Measurements from ENCODE around the gene PEAK1.
A peak's percentile ranks its signal among the peaks of the same experiment; 100 is the strongest.
"Not testable (repeated sequence)": the region's sequence is repeated elsewhere in the genome, so short reads cannot be mapped to it uniquely, and the experiment has no call there.

PEAK1 gene

DNA sequence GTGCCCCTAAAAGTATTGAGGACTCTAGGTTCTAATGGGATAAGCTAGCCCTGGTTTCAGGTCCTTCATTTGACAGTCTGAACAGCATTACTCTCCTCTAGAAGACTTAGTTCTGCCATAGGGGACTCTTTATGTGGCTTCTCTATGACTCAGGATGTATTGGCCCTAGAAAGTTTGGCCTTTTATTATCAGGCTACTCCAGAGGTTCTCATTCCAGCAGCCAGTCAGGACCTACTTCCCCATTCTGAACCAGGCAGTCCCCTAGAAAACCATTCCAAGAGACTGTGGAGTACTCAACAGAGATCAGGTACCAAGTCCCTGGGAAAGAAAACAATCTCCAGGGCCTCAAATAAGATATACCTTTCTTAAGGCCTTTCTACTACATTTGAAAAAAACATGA lies 191.1 kb downstream of the PEAK1 start:
- no peak for DNase-seq

DNA sequence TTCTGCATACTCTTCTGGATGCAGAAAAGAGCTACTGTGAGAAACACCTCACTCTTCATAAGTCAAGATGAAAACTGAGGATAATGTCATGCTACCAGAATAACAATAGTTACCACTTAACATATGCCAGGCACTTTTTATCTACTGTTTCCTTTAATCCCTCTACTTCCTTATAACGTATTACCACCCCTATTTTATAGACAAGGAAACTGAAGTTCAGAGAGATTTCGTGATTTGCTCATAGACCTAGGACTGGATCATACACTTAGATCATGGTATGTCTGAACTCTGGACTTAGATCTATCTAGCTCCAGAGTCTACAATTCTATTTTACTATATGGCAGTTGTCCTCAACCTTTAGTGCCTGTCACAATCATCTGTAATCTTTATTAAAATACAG lies 193.3 kb downstream of the PEAK1 start:
- DNase-seq = no peak

DNA sequence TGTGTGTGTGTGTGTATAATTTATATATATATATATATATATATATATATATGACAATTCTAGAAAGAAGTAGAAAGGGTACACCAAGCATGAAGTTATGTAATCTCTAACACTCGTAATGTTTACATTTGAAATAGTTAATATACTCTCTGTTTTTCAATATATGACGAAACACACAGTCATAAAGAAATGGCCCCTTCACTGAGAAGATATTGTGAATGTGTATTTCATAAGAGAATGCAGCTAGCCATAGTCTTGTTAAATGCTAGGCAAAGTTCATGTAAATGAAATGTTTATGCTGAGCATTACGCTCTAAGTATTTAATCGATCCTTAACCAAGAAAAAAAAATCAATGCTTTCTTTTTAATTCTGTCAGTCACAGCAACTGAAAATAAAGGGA lies 194.3 kb downstream of the PEAK1 start:
- DNase-seq = no peak

DNA sequence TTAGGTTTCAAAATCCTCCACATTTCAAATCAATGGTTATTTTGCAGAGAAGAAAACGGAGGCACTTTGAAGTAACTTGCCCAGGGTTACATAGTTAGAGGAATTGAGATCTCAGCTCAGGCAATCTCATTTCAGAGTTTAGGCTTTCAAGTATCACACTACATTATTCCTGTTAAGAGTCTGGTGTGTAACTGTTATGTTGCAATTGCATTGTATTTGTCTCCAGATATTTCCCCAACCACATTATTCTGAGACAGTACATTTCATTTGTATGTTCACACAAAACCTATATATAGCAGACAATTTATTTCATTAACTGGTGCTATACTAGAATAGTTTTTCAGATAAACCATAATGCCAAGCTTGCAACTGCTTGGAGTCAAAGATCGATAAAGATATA lies 194.8 kb downstream of the PEAK1 start:
- no peak for DNase-seq

DNA sequence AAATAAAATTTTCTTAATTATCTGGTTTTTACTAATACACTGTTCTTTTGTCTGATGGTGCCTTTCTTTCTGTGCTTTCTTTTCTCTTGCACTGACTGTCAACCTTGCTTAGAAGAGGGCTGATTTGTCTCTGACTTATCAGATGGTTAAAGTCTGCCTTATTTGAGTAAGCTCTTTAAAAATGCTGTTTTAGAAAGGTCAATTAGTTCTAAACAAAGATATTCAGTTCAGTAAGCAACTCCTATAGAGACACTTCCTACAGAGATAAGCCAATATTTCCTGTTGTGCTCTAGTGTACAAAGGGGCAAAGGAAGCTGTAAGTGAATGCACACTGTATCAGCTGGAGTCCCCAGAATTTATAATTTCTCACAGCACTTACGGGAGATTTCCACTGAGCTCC lies 195.6 kb downstream of the PEAK1 start:
- no peak for DNase-seq

DNA sequence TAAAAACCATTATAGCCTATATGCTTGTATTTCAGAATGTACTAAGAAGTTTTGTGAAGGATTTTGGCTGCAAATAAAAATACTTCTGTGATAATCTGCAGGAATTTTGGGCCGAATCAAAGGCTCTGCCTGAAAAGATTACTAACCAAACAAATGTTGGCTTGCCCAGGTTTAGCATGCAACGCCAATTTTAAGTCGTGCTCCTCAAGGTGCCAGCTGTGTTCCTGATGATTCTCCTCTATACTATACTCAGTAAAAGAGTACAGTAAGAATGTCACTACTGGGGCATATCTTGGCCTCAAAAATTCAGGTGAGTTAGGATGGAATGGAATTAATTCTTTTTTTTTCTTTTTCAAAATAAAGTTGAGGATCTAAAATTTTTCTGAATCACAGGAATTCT lies 198.2 kb downstream of the PEAK1 start:
- DNase-seq = no peak

DNA sequence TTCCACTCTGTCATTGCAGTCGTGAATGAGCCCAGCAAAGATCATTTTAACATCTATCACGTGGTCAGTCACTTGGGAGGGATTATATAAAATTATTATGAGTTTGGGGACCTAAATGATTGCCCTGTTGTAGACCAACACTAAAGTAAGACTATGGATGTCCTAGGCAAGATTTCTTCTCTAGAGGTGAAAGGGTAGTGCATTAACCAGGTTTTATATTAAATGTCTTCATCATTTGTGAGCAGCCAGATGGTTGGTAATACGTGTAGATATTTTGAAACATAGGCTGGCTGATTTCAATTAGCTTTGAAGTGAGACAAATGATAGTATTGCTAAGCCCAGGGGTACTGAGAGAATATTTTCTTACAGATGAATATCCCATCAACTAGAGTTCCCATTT lies 198.7 kb downstream of the PEAK1 start:
- DNase-seq = no peak

DNA sequence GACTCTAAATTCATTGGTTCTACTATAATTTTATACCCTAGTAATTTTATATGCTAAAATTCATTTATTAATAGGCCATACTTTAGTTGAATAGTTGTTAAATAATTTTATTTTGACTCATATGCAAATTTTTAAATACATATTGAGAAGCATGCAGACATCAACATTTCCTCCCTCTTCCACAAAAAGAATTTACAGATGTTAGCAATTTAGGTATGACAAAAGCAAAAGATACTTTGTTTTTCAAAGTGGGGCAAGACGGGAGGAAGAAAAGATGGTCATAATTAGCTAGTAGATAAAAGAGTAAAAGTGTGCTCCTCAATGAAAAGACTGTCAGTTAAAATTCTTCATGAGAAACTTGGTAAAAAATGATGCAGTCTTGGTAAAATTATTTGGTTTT lies 200.1 kb downstream of the PEAK1 start:
- no peak for DNase-seq

DNA sequence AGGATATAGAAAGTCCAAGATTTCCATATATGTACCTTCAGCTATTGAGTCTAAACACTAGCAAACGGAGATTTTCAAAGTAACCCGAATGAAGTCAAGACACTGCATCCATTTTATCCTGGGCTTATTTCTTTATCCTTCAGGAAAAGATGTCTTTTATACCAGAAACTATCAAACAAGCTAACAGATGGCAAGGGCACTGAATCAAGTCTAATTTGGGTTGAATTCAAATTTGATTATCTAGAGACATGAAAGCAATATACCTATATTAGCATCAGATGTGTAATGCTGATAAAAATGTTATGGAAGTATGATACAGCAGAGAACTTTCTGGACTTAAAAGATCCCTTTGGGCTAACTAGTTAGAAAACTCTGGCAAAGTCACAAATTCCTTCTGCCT lies 210.7 kb downstream of the PEAK1 start:
- DNase-seq = no peak

DNA sequence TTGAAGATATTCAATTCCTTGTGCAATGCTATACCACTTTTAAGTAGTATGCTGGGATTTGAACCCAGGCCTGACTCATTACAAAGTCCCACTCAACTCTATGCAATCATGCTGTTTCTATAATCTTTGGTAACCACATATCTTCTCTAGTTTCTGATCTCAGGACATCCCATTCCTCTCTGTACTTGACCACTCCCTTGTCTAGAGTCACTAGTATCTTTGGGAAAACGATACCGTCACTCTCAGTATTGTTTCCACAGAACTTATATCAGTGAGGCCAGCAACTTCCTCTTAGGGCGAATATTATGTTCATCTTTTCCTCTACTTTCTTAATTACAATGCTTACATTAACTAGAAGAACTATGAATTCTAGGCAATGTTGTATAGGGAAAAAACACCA lies 211.7 kb downstream of the PEAK1 start:
- no peak for DNase-seq

DNA sequence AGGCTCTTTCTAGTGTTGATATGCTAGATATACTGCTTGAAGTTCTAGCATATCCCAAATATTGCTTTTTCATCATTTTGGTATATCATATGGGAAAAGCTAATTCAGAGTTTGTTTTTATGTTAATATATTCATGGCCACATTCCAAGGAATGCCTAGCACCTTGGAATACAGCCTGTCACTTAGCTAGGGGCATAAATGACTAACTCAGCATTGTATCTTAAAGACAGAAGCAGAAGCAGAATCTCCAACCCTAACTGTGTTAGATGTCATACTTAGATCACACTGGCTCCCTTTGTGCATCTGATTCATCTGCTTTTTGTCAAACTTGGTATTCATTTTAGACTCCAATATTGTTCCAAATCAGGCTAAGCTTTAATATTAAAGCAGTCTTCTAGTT lies 218.2 kb downstream of the PEAK1 start:
- no peak for DNase-seq

DNA sequence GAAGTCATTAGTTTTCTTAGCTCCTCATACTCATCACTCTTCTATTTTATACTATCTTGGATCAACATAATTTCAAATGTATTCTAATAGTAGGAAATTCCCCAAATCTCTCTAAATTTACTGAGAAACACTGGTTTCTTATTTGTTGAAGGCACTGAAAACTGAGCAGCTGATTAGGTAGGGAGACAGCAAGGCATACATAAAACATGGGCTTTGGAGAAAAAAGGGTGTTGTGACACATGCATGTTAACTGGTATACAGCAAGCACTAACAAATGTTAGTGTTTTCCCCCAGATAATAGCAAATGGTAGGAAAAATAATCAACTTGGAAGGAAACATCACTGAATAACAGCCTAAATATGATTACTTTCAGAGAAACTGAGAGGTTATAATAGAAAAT lies 223.5 kb downstream of the PEAK1 start:
- DNase-seq = no peak

DNA sequence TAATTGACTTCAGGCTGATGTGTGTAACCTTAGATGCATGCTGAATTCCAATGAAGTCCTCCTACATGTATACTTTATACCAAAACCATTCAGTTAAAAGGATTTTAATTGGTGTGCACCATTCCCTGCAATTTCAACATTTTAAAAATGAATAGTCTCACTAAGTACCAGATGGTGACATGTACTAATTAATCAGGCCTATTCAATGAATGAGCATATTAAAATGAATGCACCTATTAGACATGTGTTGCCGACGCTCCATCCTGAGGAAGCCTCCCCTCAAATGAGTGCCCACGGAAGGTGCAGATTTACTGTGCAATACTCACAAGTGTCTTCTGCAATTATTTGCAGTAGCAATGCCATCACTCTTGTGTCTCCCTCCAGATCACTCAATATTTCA lies 224.3 kb downstream of the PEAK1 start:
- DNase-seq = no peak

DNA sequence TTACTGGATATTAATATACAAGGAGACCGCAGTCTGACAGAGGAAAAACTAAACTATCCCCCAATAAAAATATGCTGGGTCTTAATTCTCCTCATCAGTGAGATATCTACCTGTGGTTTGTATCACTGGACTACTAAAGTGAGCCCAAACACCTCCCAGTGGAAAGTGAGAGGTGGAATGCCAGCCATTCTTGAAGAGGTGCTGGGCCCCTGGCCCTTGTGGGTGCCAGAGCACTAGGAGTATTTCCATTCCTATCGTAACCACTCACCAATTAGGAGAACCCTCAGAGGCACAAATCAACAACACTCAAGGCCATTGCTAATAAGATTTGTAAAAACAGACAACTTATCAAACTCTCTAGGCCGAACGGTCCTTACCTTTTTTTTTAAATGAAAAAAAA lies 227.5 kb downstream of the PEAK1 start:
- no peak for DNase-seq

DNA sequence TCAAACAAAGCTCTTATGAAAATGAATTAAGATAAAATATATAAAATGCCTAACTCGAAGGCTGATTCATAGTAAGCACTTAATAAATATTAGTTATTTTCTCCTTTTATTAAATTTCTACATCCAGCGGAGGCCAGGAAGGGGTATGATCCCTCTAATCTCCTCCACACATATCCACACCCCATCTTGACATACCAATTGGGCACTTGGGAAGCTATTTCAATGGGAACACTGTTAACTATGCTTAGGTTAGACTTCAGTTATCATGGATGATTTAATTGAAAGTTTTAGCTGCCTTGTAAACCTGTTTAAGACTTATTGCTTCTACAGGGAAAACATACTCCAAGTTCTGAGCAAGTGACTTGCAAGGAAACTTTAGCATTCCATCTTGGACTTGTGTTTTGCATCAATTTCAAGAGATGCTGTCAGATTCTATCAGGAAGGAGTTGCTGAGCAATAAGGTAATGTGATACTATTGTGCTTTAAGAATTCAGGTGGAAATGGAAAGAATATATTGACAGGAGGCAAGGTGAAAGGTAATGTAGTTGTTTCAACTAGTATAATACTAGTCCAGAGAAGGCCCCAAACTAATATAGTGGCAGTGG lies 228.6 kb downstream of the PEAK1 start:
- DNase-seq = no peak

DNA sequence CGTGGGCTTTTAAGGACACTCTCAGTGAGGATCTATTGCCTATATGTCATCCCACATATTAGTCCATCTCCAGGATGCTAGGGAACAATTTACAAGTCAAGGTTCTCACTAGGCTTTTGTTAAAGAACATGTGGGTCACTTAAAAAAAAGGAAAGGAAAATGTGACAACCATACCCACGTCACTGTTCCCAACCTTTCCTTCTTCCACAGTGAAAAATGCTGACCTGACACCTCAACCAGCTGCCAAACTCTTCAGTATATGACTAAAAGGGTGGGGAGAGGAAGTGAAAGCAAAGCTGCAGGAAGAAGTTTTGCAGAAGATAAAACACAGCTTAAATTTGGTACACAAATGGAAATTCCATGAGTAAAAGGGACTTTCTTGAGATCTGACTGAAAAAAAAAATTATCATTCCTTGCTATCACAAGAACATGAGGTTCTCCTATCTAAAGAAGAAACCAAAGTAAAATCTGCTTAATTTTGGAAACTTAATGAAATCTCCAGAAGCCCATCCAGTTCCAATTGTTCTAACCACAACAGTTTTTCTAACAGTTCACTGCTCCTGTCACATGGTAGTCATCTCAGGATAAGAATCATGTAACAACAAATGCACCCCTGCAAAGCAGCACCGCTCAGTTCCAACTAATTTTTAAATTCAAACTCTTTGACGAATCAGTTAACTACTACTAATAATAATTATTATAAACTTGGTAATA lies 232.0 kb downstream of the PEAK1 start:
- peak in 4 of 51 donors; percentile 9 to 17 (median 12) for DNase-seq

DNA sequence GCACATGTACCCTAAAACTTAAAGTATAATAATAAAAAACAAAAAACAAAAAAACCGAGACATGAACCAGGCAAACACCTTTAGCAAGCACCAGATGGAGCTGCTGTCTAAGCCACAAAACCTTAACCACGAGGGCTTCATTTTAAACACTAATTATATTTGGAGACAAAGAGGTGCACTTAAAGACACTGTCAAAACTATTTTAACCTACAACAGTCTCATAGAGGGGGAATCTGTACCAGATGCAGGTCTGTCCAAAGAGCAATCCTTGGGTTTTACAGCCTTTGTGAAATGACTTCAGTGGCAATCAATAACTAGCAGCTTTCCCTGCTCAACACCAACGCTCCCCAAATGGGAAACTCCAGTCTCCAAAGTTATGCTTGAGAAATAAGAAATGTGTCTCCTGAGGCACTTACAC lies 233.3 kb downstream of the PEAK1 start:
- peak in 3 of 51 donors; percentile 4 to 32 (median 27) for DNase-seq

DNA sequence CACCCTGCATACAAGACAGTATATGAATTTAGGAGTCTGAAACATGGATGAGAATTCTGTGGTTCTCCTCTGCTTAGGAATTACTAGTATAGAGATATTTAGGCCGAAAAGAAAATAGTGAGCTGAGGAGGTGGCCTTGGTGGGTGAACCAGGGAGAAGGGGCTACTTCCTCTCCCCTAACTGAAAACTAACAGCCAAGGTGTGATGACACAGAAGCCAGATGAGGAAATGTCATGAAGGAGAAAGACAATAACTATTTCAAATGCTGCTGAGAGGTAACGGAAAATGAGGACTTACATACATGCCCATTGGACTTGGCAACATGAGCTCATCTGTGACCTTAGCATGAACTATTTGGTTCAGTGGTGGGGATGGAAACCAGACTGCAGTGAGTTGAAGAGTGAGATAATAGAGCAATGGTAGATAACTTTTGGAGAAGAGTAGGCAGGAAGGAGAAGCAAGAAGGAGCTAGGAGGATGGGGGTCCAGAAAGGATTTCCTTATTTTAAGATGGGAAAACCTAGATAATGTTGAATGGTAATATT lies 234.6 kb downstream of the PEAK1 start:
- no peak for DNase-seq

DNA sequence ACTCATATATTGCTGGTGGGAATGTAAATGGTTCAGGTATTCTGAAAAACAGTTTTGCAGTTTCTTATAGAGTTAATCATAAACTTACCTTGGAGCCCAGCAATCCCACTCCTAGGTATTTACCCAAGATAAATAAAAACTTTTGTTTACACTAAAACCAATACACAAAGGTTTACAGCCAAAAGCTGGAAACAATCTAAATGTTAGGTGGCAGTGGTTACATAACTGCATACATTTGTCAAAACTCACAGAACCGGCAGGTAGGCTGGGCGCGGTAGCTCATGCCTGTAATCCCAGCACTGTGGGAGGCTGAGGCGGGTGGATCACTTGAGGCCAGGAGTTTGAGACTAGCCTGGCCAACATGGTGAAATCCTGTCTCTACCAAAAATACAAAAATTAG lies 235.6 kb downstream of the PEAK1 start:
- DNase-seq = not testable (repeated sequence)

DNA sequence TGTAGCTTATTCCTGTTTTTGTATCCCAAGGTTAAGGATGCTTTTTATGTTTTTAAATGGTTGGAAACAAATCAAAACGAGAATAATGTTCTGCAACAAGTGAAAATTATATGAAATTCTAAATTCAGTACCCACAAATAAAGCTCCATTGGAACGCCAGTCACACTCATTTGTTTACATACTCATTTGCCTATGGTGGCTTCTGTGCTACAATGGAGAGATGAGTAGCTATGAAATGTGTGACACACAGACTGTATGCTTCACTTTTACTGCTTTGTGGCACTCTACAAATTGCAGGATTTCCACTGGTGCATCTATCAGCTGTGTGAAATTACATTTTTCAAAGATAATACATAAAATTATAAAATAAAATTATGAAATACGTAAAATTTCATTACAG lies 236.8 kb downstream of the PEAK1 start:
- DNase-seq = no peak

DNA sequence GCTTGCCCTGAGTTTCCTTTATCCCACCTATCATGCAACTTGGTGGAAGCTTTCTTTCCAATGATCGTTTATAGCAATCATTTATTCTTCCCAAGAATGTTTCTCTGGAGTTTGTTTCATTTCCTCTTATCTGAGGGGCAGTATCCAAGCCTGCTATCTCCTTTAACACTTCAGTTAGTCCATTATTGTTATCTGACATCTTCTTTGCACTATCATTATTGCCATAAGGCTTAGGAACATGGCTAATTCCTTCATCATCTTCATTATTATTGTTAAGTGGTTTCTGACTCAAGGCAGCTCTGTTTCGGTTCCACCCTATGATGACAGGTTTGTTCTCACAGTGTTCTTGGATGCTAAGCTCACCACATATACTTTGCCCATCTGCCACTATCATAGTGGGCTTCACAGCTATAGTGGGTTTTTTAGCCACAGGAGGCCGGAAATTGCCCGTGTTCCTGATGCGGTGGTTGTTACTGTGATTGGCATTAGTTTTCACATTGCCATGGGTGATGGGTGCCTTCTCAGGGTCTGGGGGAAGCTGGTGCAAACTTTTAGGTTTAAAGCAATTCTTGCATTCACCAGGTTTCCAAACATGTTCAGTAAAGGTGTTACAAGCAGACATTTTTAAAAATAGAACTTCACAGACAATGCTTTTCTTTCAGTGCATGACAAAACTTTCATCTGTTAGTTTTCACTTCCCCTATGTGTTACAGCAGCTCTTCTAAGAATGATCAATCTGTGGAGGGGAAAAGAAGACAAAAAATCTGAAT lies 238.4 kb downstream of the PEAK1 start:
- DNase-seq = no peak

DNA sequence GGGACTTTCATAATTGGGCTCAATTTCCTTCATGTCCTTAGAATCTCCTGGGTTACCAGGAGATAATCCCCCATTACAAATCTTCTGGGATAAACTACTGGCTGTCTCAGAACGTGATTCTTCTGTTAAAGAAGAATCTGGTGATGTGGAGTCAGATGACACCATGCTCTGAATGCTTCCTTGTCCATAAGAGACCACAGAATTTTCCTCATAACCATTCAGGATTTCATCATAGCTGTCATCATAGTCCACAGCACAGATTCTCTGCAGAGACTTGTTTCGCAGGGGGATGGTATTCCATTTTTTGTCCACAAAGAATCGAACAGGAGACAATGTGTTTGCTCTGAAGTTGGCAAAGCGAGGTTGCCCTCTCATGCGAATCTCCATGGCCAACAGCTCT lies 239.1 kb downstream of the PEAK1 start:
- no peak for DNase-seq

DNA sequence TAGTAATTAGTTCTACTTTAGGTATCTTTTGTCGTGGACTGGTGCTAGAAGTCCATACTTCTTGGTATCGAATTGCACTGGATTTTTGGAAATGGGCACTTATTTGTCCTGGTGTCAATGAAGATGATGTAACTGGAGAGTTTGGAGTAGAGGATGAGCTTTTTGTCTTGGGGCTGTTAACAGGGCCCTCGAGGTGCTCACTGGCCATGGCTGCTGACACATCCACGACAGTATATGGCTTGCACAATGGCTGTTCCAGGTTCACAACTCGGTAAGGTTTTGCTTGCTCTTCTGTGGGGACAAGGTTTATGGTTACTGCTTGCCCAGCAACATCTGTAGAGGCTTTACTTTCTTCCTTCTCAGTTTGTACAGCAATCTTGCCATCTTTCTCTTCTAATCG lies 239.6 kb downstream of the PEAK1 start:
- no peak for DNase-seq

All from hypothalamus (tissue), 51 donors.